Nucleus accumbens (tissue), 56 donors: ENCODE data around the gene AQP3.
A peak's percentile ranks its signal among the peaks of the same experiment; 100 is the strongest.

Source experiments
- DNase-seq, 56 donors: peaks; one replicate each; lab custom pipeline; 2025; lab: John Stamatoyannopoulos, UW

Gene AQP3

GRCh38 chr9:33445389-33446239, 1.8 kb downstream of the AQP3 start:
- no peak for DNase-seq

- DNase-seq: no peak
Measured at GRCh38 chr9:33443464-33444154, 3.8 kb downstream of the AQP3 start.

GRCh38 chr9:33443047-33443446, 4.3 kb downstream of the AQP3 start:
- no peak for DNase-seq

- DNase-seq: no peak
Measured at GRCh38 chr9:33442125-33442524, 5.3 kb downstream of the AQP3 start.

GRCh38 chr9:33440609-33441008, 6.8 kb downstream of the AQP3 start:
- no peak for DNase-seq

- no peak for DNase-seq
Measured at GRCh38 chr9:33440204-33440603, 7.2 kb downstream of the AQP3 start.

- DNase-seq: no peak
Measured at GRCh38 chr9:33439731-33440130, 7.7 kb downstream of the AQP3 start.

- no peak for DNase-seq
Measured at GRCh38 chr9:33438926-33439680, 8.3 kb downstream of the AQP3 start.

- no peak for DNase-seq
Measured at GRCh38 chr9:33437898-33438297, 9.5 kb downstream of the AQP3 start.

- no peak for DNase-seq
Measured at GRCh38 chr9:33437205-33437604, 10.2 kb downstream of the AQP3 start.

GRCh38 chr9:33436445-33436844, 10.9 kb downstream of the AQP3 start:
- no peak for DNase-seq

- no peak for DNase-seq
Measured at GRCh38 chr9:33435821-33436277, 11.5 kb downstream of the AQP3 start.

GRCh38 chr9:33434317-33435105, 12.9 kb downstream of the AQP3 start:
- DNase-seq: peak in 2 of 56 donors; percentile 9 to 10

GRCh38 chr9:33433871-33434270, 13.5 kb downstream of the AQP3 start:
- DNase-seq: no peak

GRCh38 chr9:33431420-33431819, 16.0 kb downstream of the AQP3 start:
- DNase-seq: no peak

- no peak for DNase-seq
Measured at GRCh38 chr9:33430942-33431341, 16.5 kb downstream of the AQP3 start.

- no peak for DNase-seq
Measured at GRCh38 chr9:33429256-33429985, 18.0 kb downstream of the AQP3 start.

GRCh38 chr9:33426843-33427293, 20.5 kb downstream of the AQP3 start:
- DNase-seq: no peak

GRCh38 chr9:33425128-33425533, 22.3 kb downstream of the AQP3 start:
- DNase-seq: no peak
